GM03348 (cell line): ENCODE results near the gene FGD5.

Source experiments
- DNase-seq: peaks from one replicate; pipeline ENCODE4 v3.0.0; 2012; ENCODE audit warnings: low spot score

The FGD5 gene

DNA sequence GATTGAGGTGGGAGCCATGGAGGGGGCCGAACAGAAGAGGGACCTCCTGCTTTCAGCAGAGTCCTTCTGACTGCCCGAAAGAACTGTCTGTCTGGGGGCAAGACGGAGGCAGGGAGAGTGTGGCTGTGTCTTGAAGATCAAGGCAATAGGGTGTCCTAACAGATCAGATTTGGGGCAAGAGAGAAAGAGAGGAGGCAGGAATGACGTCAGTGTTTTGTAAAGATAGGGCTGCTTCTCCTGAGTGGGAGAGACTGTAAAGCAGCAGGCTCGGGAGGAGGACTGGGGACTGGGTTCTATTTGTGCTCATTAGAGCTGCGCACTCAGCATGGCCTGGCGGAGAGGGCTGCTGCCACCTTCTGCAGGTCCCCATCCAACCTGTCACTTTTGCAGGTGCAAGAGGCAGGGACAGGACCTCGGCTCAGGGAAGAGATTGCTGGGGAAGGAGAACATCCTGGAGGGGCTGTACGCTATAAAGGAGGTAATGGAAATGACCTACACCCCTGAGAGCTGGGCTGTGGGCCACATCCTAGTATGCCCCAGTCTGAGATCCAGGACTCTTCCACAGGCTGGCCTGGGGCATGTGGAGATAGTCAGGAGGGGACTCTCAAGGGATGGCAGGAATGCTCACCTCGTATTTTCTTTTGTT lies 29.0 kb upstream of the FGD5 start:
- DNase-seq: no peak

DNA sequence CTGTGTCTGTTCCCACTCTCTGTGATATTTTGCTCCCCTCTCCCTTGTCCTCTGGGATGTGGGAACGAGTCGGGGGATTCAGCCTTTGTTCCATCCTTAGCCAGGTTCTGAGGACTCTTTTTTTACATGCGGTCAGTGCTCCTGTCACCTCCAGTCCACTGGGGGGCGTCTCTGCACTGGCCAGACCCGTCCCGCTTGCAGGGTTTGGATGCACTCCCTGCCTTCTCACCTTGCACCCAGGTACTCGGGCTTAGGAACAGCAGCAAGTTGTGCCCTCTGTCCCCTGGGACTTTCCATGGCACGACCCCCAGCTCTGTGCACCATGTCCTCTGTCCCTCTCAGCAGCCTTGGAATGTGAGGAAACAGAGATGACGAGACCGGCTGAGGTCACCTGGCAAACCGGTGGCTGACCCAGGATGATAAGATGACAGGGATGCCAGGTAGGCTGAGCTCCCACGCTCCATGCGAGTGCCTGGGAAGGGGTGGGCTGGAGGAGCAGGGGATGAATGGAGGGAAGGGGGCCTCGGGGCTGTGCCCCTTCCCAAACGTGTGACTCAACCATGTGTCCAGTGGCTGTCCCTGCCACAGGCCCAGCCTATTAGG lies 27.3 kb upstream of the FGD5 start:
- peak; percentile 58 for DNase-seq

DNA sequence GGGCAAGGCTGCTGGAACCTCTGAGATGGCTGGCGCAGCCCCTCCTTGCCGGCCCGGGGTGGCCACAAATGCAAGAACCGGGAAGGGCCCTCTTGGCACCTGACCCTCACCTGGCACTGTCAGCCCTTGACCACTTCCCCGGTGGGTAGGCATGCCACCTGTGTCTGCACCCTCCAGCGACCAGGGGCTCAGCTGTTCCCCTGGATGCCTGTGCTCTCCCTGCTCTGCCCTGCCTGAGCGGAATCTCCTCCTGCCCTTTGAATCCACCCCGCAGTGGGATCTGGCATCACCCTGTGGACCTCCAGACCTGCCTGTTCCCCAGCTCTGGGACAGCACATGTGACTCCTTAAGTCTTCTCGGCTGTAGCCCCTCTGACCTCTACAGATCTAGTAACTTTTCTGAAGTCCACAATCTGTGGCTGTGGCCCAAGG lies 26.1 kb upstream of the FGD5 start:
- no peak for DNase-seq

DNA sequence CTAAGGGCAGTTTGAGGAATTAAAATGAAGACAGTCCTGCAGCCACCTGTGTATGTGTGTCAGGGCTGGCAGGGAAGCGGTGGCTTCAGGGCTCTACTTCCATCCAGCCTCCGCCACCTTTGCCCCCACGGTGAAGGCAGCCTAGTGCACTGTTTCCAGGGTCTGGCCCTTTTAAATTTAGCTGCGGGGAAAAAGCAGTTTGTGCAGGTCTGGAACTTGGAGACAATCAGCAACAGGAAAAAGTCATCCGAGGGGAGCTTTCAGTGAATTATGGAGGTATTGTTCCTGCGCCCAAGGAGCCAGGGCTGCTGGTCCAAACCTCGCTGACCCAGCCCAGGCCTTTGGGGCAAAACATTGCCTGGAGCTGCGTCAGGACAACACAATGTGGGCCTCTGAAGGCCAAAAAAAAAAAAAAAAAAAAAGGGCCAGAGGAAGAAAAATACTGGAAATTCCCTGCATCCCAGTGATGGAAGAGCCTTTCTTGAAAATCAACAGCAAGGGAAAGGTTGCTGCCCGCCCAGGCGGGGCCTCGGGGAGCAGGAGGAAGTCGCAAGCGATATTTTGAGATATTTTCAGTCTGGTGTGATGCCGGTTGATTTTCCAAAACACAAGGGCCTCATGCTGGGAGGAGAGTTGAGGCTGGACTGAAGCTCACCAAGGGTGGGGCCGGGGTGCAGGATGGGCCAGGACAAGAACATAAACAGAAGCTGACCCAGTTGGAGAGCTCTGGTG lies 25.5 kb upstream of the FGD5 start:
- no peak for DNase-seq

DNA sequence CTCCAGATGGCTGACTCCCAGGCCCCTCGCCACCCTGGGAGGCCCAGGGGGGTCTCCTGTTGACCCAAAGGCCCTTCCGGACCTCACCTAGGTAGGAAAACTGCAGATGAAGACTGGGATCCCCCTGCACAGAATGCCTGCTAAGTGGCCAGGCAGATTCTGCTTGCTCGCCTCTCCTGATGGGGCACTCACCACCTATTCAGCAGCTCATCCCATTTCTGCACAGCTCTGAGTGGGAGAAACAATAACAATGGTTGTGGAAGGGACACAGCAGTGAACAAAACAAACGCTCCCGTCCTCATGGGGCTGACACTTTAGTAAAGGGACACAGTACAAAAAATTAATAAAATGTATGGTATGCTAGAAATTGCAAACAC lies 24.9 kb upstream of the FGD5 start:
- no peak for DNase-seq

DNA sequence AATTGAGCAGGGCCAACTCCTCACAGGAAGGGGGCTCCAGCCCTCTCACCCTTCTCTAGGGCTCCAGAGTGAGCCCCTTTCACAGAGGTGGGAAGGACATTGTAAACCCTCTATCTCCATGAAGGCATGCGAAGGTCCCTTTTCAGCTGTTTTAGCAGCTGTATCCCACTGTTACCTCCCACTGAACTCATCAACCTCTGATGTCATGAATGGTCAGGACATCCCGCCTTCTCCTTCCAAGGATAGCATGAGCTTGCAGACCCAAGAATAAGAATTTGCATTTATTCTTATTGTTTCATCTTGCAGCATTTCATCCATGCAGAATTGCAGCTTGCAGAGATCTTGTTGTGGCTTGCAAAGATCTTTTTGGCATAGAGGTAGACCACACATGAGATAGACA lies 24.3 kb upstream of the FGD5 start:
- DNase-seq: no peak

DNA sequence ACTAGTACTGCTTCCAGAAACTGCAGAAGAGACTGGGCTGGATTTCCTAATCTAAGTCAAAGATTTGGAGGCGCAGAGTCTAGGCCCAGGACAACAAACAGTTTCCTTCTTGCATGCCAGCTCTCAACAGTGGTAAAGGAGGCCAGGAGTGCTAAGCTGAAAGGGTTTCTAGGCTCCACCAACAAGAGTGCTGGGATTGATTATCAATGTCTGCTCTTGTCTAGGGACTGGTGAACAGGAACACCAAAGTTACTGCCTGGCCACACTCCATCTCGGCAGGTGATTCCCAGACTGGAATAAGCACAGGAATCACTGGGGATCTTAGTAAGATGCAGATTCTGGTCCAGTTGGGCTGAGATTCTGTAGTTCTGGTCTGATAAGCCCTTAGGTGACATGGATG lies 22.8 kb upstream of the FGD5 start:
- no peak for DNase-seq

DNA sequence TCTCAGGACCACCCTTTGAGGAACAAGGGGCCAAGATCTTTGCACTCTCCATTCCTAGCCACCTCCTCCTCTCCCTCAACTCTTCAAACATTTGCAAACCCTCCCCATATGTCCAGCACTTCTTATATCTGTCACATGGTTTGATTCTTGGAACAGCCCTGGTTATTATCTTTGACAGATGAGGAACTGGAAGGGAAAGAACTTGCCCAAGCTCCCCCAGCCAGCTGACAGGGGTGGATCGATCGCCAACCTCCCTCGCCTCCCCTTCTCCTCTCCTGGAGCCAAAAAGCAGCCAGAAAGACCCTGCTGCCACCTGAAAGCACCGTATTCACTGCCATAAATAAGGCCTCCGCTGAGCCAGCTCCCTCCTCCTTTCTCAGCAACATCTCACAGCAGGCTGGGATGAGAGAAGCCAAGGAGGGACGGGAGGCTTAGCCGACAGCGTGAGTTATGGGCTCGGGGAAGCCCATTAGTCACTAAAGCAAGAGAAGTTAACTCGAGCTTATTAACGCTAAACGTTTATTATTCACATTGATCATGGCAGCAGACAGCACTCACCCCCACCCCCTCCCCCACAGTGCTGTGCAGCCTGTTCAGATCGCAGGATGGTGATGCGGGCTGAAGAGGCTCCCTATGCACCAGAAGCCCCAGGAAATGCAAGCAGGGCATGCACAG lies 22.2 kb upstream of the FGD5 start:
- DNase-seq: no peak

DNA sequence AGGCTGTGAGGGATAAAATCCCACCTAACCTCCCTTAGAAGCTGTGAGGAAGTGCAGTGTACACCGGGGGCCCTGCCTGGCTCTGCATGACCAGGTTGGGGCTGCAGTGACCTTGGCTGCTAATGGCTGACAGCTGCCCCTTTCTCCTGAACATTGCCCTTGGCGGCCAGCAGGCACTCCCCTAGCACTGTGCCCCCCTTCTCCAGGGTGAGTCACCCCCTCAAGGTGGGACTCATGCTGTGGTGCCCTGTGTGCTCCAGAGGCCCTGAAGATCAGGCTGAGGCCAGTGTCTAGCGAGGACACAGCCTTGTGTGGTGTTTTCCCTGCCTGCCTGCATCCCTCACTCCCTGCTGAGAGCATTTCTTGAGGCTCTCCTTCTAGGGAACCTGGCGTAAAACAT lies 21.0 kb upstream of the FGD5 start:
- no peak for DNase-seq

DNA sequence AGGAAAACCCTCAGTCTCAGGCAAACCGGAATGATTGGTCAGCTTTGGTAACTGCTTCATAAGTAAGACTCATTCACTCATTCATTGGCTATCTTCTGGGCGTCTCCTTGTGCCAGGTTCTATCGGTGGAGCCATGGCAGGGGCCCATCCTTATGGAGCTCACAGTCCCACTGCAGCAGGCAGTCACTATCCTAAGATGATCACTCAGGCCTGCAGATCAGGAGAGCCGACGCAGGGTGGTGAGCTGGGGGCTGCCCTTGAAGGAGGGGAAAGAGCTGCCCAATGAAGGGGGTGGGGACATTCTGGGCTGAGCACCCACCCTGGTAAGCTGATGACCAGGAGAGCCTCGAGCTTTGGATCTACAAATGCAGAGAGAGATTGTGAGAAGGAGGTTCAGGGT lies 20.5 kb upstream of the FGD5 start:
- DNase-seq: no peak

DNA sequence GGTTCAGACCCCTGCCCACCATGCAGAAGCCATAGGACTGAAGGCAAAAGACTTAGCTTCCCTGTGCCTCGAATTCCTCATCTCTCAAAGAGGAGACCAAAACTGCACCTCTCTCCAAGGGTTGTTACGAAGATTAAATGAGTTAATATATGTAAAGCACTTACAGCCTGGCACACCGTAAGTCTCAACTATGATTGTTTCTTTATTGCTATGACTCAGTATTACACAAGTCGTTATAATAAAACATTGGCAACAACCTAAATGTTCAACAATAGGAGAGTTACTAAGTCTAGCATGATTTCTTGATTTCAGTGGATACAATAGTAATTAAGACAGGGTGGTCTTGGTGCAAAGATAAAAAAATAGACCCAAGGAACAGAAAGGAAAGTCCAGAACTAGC lies 19.6 kb upstream of the FGD5 start:
- DNase-seq: no peak

DNA sequence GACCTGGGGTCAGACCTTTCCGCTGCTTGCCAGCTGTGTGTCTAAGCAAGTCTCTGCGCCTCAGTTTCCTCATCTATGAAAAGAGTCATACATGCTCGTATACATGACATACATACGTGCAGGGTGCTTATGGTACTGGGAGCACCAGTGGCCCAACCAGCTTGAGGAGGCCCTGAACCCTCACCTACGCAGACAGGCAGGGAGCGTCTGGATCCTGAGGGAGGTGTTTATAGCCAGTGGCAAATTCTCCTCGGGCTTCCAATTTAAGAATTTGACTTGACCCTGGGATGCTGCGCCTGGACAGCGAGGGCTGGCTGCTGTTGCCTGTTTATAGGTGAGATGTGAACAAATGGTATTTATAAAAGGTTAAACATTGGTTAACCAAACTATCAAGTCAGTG lies 17.7 kb upstream of the FGD5 start:
- no peak for DNase-seq

DNA sequence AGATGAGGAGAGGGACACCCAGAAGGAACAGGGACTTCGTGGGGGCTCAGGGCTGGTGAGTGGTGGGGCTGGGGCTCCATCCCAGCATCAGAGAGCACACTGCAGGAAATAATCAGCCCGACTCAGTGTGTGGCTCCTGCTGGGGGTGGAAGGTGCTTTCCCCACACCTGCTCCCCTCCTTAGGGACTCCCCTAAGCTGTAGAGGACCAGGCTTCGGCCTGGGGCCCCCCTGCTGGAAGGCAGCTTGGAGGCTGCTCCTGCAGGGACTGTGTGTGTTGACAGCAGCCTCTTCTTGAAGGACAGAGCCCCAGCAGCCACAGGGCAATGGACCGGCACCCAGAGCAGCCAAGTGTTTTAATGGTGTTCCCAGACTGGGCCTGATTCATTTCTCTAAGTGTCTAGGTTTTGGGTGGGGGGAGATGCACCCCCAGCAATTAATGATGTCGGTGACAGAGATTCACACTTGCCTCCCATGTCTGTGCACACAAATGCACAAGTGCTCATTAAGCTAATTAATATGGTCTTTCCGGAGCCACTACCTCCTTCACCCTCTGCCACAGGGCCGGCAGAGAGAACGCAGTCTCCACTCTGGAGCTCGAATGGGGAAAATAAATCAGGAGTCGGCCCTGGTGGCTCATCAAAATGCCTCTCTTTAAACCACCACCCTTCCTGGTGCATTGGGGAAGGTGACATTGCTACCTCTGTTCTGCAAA lies 16.9 kb upstream of the FGD5 start:
- no peak for DNase-seq

DNA sequence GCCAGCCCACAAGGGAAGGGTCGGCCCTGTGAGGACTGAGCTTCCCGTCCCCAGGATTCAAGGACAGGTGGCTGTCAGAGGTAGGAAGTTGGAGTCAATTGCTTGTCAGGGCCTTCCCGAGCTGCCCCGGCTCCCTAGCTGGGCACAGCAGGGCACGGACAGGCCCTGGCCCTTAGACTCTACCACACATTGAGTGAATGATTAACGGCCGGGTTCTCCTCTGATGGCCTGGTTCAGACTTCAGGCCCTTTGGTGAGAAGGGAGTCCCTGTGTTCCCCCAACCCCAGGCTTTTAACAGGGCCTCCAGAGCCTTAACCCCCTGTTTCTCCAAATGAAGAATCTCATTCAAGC lies 16.4 kb upstream of the FGD5 start:
- no peak for DNase-seq

DNA sequence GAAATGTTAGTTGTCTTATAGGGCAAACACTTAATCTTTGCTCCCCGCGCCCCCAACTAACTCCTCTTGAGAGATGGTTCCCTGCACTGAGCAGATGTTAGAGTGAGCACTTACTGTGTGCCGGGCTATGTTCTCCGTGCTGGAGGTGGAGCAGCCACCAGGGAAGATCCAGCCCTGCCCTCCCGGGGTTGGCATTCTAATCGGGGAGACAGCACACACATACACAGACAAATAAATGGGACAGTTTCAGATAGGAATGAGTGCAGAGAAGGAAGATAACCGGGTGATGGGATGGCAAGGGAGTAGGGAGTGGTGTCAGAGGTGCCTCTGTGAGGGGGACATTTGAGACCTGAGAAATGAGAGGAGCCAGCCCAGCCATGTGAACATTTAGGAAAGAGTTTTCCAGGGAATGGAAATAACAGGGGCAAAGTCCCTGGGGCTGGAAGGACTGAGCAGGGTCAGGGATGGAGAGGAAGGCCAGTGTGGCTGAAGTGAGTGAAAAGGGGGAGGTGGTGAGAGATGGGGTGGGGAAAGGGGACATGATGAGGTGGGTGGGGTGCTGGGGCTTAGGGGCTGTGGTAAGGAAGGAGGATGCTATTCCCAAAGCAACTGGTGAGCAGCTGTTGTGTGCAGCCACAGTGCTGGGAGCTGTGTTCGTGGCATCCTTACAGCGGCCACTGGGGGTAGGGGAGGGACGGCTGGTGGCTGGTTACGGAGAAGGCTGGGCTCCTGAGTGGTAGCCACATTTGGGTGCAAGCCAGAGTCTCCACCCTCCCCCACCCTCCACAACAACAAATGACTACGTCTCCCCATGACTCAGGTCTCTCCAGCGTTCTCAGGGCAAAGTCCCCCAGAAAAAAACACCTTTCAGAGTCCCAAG lies 15.4 kb upstream of the FGD5 start:
- DNase-seq: no peak

DNA sequence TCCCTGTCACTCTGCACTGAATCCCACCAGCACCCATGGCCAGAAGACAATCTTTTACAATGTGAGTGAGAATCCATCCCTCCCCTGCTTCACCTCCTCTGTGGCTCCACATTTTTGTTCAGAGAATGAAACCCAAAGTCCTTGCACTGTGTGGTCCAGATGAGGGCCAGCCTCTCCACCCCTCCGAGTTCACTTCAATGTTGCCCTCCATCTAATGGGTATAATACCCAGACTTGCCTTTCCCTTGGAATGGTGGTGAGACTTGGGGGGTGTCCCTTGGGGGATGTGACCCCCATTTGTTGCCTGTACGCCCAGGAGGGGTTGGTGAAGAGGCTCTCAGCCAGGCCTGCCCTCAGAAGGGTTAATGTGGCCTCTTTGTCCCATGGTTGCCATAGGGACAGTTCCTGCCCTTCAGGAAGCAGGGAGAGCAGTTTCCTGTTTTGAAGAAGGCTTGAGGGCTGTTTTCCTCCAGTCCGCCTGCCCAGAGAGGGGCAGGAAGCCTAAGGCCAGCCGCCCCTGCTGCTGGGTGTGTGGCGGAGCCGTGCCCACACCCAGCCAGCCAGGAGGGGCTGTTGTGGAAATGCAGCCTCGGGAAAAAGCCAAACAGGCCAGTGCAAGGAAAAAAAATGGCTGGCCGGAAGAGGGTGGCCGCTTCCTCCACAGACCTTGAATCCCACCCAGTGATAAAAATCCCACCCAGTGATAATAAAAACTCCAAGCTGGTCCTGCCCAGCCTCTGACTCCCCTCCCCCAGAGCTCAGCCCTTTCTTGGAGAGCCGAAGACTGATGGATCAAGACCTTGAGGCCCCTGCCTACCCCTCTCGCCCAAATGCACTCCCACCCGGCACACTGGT lies 14.6 kb upstream of the FGD5 start:
- no peak for DNase-seq

DNA sequence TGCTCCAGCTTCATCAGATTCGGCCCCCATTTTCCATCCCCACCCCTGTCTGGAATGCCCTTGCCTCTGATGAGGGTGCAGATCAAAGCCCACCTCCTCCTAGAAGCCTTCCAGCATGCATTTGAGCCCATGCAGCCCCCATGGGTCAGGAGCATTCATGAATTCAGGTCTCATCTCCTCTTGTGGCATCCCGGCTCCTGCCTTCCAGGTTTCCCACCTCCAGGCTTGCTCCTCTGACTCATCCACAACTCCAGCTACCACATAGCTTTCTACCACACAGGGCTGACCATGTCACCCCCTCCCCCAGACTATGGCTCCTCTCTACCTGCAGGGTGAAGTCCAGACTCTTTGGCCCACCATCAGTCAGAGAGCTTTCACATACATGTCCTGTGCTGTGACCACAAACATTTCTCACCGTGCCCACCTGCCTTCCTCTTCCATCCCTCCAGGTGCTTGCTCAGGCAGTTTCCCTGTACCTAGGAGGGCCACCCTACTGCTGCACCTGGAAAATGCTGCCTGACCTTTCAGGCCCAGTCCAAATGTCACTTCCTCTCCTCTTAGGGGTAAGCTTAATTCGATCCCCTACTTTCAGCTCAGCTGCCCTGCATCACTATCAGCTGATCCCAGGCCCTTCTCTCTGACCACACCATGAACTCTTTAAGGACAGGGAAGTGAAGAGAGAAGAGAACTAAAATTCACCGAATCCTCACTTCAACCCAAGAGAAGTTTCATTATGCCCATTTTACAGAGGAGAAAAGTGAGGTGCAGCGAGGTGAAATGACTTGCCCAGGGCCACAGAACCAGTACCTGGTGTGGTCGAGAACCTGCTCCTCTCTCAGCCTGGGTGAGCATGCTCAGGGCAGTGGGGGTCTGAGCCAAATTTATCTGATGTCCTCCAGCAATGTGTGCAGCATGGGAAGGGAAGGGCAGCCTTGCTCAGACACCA lies 13.7 kb upstream of the FGD5 start:
- DNase-seq: no peak

DNA sequence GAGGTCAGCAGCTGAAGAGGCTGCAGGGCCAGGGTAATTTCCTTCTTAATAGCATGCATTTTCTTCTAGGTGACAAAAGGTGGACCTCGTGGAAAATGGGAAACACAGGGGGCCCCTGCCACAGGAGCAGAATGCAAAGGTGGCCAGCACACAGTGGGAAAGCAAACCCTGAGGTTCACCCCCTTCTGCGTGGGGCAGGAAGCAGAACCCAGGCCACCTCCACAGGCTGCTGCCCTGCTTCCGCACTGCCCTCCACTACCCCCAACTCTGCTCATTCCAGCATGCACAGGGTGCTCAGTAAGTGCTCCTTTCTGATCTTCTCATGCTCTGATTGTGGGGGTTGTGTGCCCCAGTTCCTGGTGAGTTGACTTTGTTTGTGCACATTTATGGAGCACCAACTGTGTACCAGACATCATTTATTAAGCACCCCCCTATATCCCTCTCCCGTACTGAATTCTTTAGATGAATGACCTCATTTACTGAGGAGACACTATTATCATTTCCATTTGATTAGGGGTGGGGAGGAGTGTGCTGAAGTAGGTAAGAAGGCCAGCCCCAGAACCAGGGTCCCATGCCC lies 12.7 kb upstream of the FGD5 start:
- DNase-seq: no peak

DNA sequence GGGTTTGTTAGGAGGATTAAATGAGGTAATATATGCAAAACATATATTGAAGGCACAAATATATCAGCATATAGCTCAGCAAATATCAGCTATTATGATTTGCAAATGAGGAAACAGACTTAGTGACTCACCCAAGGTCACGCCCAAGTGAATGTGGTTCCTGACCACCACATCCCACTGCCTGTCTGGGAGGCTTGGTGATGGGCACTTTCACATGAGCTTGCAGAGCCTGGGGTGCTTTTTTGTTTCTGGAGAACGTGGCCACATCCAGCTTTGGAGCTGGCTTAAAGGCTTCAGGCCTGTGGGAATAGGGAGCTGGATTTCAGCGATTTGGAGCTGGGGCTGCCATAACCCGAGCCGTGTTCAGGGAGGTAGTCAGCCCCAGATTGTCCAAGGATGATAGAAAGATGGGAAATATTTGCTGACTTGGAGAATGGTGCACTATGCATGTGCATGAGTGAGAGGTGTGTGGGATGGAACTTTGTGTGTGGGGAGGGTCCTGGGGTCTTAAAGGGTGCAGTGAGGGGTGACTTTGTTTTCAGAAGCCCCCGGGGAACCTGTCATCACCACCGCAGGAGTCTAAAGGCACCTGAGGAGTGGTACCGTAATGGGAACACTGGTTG lies 12.0 kb upstream of the FGD5 start:
- DNase-seq: no peak
